HepG2 (cell line): ENCODE results near the gene CISH. TPM values are rescaled to one million over a fixed set of nuclear protein-coding genes. Genes with fewer than 3 reads are reported as not detected.

Experiments used
- AKAP8 ChIP-seq: sonication (generic); formaldehyde crosslinking; IDR thresholded peaks from 2 replicates; pipeline ENCODE4 v1.5.1; 2020; ENCODE audit warnings: mild to moderate bottlenecking, missing genetic modification reagents
- ATF7 ChIP-seq, 2 experiments: fragments of 450-650 bp in 1 of 2; sonication (generic) in 1 of 2; formaldehyde crosslinking in 1 of 2; IDR thresholded peaks; 2 replicates each; pipeline versions ENCODE4 v1.4.0 to v1.6.1; 2016 to 2020; ENCODE audit warnings: antibody characterized with exemption in 1 of 2, mild to moderate bottlenecking in 1 of 2, missing genetic modification reagents in 1 of 2
- CREB1 ChIP-seq, 2 experiments: fragments of 450-650 bp in 1 of 2; IDR thresholded peaks; 2 replicates each; pipeline ENCODE4 v1.6.1; 2016 to 2017; ENCODE audit warnings: control low read depth in 1 of 2, mild to moderate bottlenecking in 1 of 2, missing compliant biosample characterization in 1 of 2, missing genetic modification characterization in 1 of 2
- ELK4 ChIP-seq: sonication (generic); formaldehyde crosslinking; IDR thresholded peaks from 2 replicates; pipeline ENCODE4 v1.9.0; 2021; ENCODE audit warnings: missing genetic modification reagents, borderline replicate concordance
- KLF6 ChIP-seq: IDR thresholded peaks from 2 replicates; pipeline ENCODE4 v1.8.0; 2016; ENCODE audit warnings: missing biosample characterization, missing genetic modification reagents
- LCORL ChIP-seq, 2 experiments: fragments of 450-650 bp in 1 of 2; sonication (generic) in 1 of 2; formaldehyde crosslinking in 1 of 2; IDR thresholded peaks; 2 replicates each; pipeline versions ENCODE4 v1.5.0 to v1.6.1; 2017 to 2020; ENCODE audit warnings: antibody characterized with exemption in 1 of 2, missing genetic modification reagents in 1 of 2
- MAZ ChIP-seq, 2 experiments: sonication (generic) in 1 of 2; formaldehyde crosslinking in 1 of 2; IDR thresholded peaks; 2 replicates each; pipeline versions ENCODE4 v1.5.0 to v1.6.1; 2012 to 2020; ENCODE audit warnings: low read depth in 2 of 2, mild to moderate bottlenecking in 2 of 2, borderline replicate concordance in 1 of 2, improper control_type of control experiment in 1 of 2, low read length in 1 of 2, missing genetic modification reagents in 1 of 2, moderate library complexity in 1 of 2
- NFYB ChIP-seq: sonication (generic); formaldehyde crosslinking; IDR thresholded peaks from 2 replicates; pipeline ENCODE4 v1.4.0; 2020; ENCODE audit warnings: missing genetic modification reagents
- REL ChIP-seq: sonication (generic); formaldehyde crosslinking; conservative IDR thresholded peaks from 2 replicates; pipeline ENCODE4 v1.8.0; 2022; ENCODE audit warnings: mild to moderate bottlenecking, missing genetic modification reagents, moderate library complexity
- REPIN1 ChIP-seq: sonication (generic); formaldehyde crosslinking; IDR thresholded peaks from 2 replicates; pipeline ENCODE4 v1.8.0; 2022; ENCODE audit warnings: missing genetic modification reagents, low read depth, mild to moderate bottlenecking, borderline replicate concordance
- REST ChIP-seq, 2 experiments: IDR thresholded peaks; 2 replicates each; pipeline ENCODE4 v1.6.1; 2011 to 2012; ENCODE audit warnings: low read length in 2 of 2, borderline replicate concordance in 1 of 2, low read depth in 1 of 2, mild to moderate bottlenecking in 1 of 2, moderate library complexity in 1 of 2
- SOX5 ChIP-seq: IDR thresholded peaks from 2 replicates; pipeline ENCODE4 v1.6.1; 2016; ENCODE audit warnings: borderline replicate concordance
- SPEN ChIP-seq: sonication (generic); formaldehyde crosslinking; IDR thresholded peaks from 2 replicates; pipeline ENCODE4 v1.5.1; 2020; ENCODE audit warnings: low read depth, mild to moderate bottlenecking, missing genetic modification reagents
- STAT5B ChIP-seq: sonication (generic); formaldehyde crosslinking; IDR thresholded peaks from 2 replicates; pipeline ENCODE4 v1.4.0; 2020; ENCODE audit warnings: missing genetic modification reagents
- ZNF460 ChIP-seq: sonication (generic); formaldehyde crosslinking; IDR thresholded peaks from 2 replicates; pipeline ENCODE4 v1.5.1; 2020; ENCODE audit warnings: missing genetic modification reagents, mild to moderate bottlenecking, borderline replicate concordance
- ZNF567 ChIP-seq: sonication (generic); formaldehyde crosslinking; IDR thresholded peaks from 2 replicates; pipeline ENCODE4 v1.8.1; 2023; ENCODE audit warnings: mild to moderate bottlenecking, missing genetic modification reagents, borderline replicate concordance
- ZNF678 ChIP-seq: sonication (generic); formaldehyde crosslinking; IDR thresholded peaks from 2 replicates; pipeline ENCODE4 v1.4.0; 2020; ENCODE audit warnings: mild to moderate bottlenecking, missing genetic modification reagents
- ZNF75D ChIP-seq: sonication (generic); formaldehyde crosslinking; IDR thresholded peaks from 2 replicates; pipeline ENCODE4 v1.8.1; 2023; ENCODE audit warnings: missing genetic modification reagents, mild to moderate bottlenecking, borderline replicate concordance
- ZNF781 ChIP-seq: sonication (generic); formaldehyde crosslinking; IDR thresholded peaks from 2 replicates; pipeline ENCODE4 v1.5.1; 2020; ENCODE audit warnings: borderline replicate concordance, mild to moderate bottlenecking, missing genetic modification reagents; ENCODE audit errors: not compliant biosample characterization
- ZNF879 ChIP-seq: sonication (generic); formaldehyde crosslinking; IDR thresholded peaks from 2 replicates; pipeline ENCODE4 v1.8.1; 2023; ENCODE audit warnings: missing genetic modification reagents
- polyA plus RNA-seq, 8 experiments: library from polyadenylated mRNA; depleted of rRNA in 3 of 8; stranded (reverse) in 7 of 8; unstranded in 1 of 8; fragments of >200 nt; fragmentation: Illumina TruSeq in 4 of 8; extraction: Trizol in 4 of 8; gene quantifications; 2 replicates each; pipeline versions ENCODE4 v1.2.1 to v1.2.3, GENCODE V29; 2011 to 2016; ENCODE audit warnings: low read depth in 4 of 8, missing spikeins in 1 of 8, mixed read lengths in 1 of 8; ENCODE audit not compliant: insufficient read depth in 1 of 8
- total RNA-seq, 5 experiments: library from RNA; depleted of rRNA; stranded (reverse); fragments of >200 nt; fragmentation: Illumina TruSeq; extraction: Trizol; gene quantifications; 2 replicates each; pipeline ENCODE4 v1.2.3, GENCODE V29; 2016; ENCODE audit warnings: low read depth in 1 of 5
- TF ChIP-seq, protein P1 (sequence below): sonication (generic); formaldehyde crosslinking; IDR thresholded peaks from 2 replicates; pipeline ENCODE4 v1.5.1; 2020; ENCODE audit warnings: missing genetic modification reagents, mild to moderate bottlenecking, borderline replicate concordance

Gene CISH
- total and polyA plus RNA-seq, 2 of the 13 experiments (the other 11 are each of a cell fraction or from before 2014, with no cell fraction given), result 0.91 to 1.5 TPM

DNA sequence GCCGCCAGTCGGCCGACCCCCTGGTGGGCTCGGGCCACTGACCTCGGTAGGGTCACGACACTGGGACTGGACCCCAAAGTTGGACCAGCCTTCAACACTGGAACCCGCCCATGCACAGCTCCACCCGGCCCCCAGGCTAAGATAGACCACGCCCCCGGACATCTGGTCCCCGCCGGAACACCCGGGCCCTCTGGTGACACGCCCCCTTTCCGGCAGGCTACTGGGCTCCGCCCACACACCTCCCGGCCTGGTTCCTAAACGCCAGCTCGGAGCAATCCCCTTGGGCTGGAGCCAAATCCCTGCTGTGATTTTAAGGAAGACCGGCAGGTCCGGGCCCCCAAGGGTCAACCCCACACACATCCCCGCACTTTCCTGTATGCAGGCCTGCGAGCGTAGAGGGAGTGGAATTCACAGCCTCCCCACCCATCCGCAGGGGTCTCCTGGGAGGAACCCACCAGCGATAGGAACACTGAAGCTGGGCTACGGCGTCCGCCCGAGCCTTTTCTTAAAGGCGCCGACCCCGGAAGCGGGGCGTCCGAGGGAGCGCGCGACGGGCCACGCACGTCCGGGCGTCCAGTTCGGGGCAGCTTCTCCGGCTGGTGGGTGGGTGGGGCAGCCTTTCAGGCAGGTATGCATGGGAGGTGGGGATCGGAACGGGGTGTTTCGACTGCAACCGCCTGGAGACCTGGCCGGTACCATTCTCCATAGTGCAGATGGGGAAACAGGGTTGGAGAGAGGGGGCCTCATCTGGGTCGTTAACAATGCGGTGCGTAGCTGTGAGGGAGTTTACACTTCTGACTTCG is 42.4 kb downstream of the CISH start, which contains the start of gene HEMK1 (continued):
- TF ChIP-seq MAZ (IDR thresholded peaks at IDR 0.05; ENCODE audit: borderline replicate concordance, low read depth, low read length) (peak; percentile 82; the same call in 1 of the 2 replicates), MAZ (CRISPR knock-in tag; IDR thresholded peaks at IDR 0.05; ENCODE audit: low read depth) (no peak), REPIN1 (peak; percentile 74; the same call in 1 of the 2 replicates), ZNF879 (CRISPR knock-in tag) (no peak), AKAP8 (CRISPR knock-in tag) (0 out of 2 replicates have a peak, but pooled peaks have one; percentile 34), LCORL (IDR thresholded peaks at IDR 0.05) (no peak), LCORL (CRISPR knock-in tag; IDR thresholded peaks at IDR 0.05) (peak; percentile 75), ELK4 (CRISPR knock-in tag) (no peak), NFYB (peak; percentile 14; the same call in 1 of the 2 replicates), ZNF678 (no peak), ZNF75D (no peak), KLF6 (CRISPR knock-in tag) (peak; percentile 82; the same call in 1 of the 2 replicates), CREB1 (IDR thresholded peaks at IDR 0.05) (peak; percentile 51; the same call in 1 of the 2 replicates), CREB1 (CRISPR knock-in tag; IDR thresholded peaks at IDR 0.05) (peak; percentile 96), ZNF781 (CRISPR knock-in tag) (peak; percentile 87), SPEN (CRISPR knock-in tag) (peak; percentile 91), ZNF567 (CRISPR knock-in tag) (no peak; the same call in 1 of the 2 replicates), ZNF460 (CRISPR knock-in tag) (no peak; the same call in 1 of the 2 replicates), SOX5 (CRISPR knock-in tag) (peak; percentile 44; the same call in 1 of the 2 replicates), STAT5B (CRISPR knock-in tag) (no peak), REST (IDR thresholded peaks at IDR 0.05; ENCODE audit: borderline replicate concordance in 1 of 2, low read depth in 1 of 2, low read length in 2 of 2) (no peak), ATF7 (IDR thresholded peaks at IDR 0.05) (no peak), ATF7 (CRISPR knock-in tag; IDR thresholded peaks at IDR 0.05) (no peak; the same call in 1 of the 2 replicates), REL (no peak)
- TF ChIP-seq, protein P1, sequence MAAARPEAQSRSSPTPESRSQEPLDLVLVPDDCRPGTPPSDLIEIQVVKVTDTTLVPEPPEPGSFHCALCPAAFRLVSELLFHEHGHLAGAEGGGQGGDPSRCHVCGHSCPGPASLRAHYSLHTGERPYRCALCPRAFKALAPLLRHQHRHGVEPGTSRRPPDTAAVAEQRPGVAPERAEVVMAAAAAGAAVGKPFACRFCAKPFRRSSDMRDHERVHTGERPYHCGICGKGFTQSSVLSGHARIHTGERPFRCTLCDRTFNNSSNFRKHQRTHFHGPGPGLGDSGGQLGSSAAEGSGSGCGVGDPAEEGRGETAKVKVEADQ (CRISPR knock-in tag), result peak; percentile 56; the same call in 1 of the 2 replicates
